GM12872 (cell line): ENCODE results near the gene HHIPL2.

ENCODE experiments used
- CTCF ChIP-seq: IDR thresholded peaks from 3 replicates; pipeline ENCODE4 v1.5.1; 2011; ENCODE audit warnings: low read depth, mild to moderate bottlenecking, low read length, moderate library complexity; ENCODE audit not compliant: insufficient read depth

Gene HHIPL2

GRCh38 chr1:222539951-222540597 is 7.8 kb downstream of the HHIPL2 start:
- no peak for TF ChIP-seq CTCF

GRCh38 chr1:222535455-222535854 is 12.4 kb downstream of the HHIPL2 start:
- no peak for TF ChIP-seq CTCF

- TF ChIP-seq CTCF = no peak
These were observed 17.1 kb downstream of the HHIPL2 start for GRCh38 chr1:222530852-222531251.

- TF ChIP-seq CTCF = no peak
These were observed 18.0 kb downstream of the HHIPL2 start for GRCh38 chr1:222529916-222530315.

GRCh38 chr1:222529181-222529580 is 18.7 kb downstream of the HHIPL2 start:
- TF ChIP-seq CTCF = no peak

DNA sequence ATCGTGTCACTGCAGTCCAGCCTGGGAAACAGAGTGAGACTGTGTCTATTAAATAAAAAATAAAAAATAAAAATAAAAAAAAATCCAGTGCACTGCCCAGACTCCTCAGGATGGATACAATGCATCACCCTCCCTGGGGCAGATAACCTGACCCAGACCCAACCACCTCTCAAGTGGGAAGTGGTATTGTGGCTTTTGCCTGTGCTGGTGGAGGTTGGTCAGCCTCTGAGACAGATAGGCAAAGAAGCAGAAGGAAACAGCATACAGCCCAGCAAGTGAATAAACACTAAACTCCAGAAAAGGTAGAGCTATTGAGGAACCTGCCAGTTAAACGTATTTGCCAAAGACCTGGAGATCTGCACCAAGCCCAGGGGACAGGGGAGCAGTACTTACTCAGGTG is 22.0 kb downstream of the HHIPL2 start:
- no peak for TF ChIP-seq CTCF

- no peak for TF ChIP-seq CTCF
These were observed 24.1 kb downstream of the HHIPL2 start for GRCh38 chr1:222523852-222524251.
